Stimulated activated CD8-positive, alpha-beta memory T cell treated with anti-CD3 and anti-CD28 coated beads, Interleukin-7, amount 100 ng/mL, for 4 hours (primary cell): ENCODE data around the gene PIPOX.

Source experiments
- DNase-seq, 2 donors: peaks; one replicate each; pipeline ENCODE4 v3.0.0-alpha.2; 2020; ENCODE audit warnings: low read depth in 2 of 2

Gene PIPOX

GRCh38 chr17:29019475-29020181 is 23.3 kb upstream of the PIPOX start:
- DNase-seq, result no peak

GRCh38 chr17:29020576-29020975 is 22.4 kb upstream of the PIPOX start:
- no peak for DNase-seq

GRCh38 chr17:29021226-29021625 is 21.7 kb upstream of the PIPOX start:
- no peak for DNase-seq

- DNase-seq, result no peak
These were observed 20.9 kb upstream of the PIPOX start for GRCh38 chr17:29022074-29022473.

GRCh38 chr17:29024316-29024952 is 18.5 kb upstream of the PIPOX start:
- no peak for DNase-seq

- no peak for DNase-seq
These were observed 11.5 kb upstream of the PIPOX start for GRCh38 chr17:29031488-29031887.

- no peak for DNase-seq
These were observed 10.7 kb upstream of the PIPOX start for GRCh38 chr17:29032013-29032856.

- DNase-seq, result no peak
These were observed 10.1 kb upstream of the PIPOX start for GRCh38 chr17:29032857-29033197.

- no peak for DNase-seq
These were observed 8.4 kb upstream of the PIPOX start for GRCh38 chr17:29034510-29034909.

- no peak for DNase-seq
These were observed 6.4 kb upstream of the PIPOX start for GRCh38 chr17:29036584-29036983.

- no peak for DNase-seq
These were observed 5.2 kb upstream of the PIPOX start for GRCh38 chr17:29037739-29038084.

- DNase-seq, result no peak
These were observed 4.7 kb upstream of the PIPOX start for GRCh38 chr17:29038085-29038795.

GRCh38 chr17:29039764-29040598 is 3.0 kb upstream of the PIPOX start:
- no peak for DNase-seq

- no peak for DNase-seq
These were observed 1.9 kb upstream of the PIPOX start for GRCh38 chr17:29041091-29041490.

GRCh38 chr17:29041571-29041970 is 1.4 kb upstream of the PIPOX start:
- DNase-seq, result no peak

- DNase-seq, result no peak
These were observed 789 bp upstream of the PIPOX start for GRCh38 chr17:29042026-29042678.

- no peak for DNase-seq
These were observed 701 bp downstream of the PIPOX start for GRCh38 chr17:29043539-29044145.

GRCh38 chr17:29045026-29045425 is 2.1 kb downstream of the PIPOX start:
- no peak for DNase-seq

- DNase-seq, result no peak
These were observed 3.0 kb downstream of the PIPOX start for GRCh38 chr17:29045734-29046472.

- DNase-seq, result no peak
These were observed 3.5 kb downstream of the PIPOX start for GRCh38 chr17:29046473-29046839.
